Adrenal gland (tissue), 5 donors: ENCODE measurements around the gene CCL24.

ENCODE experiments used
- POLR2A ChIP-seq, 2 donors: fragments of 450-650 bp; IDR thresholded peaks; one replicate each; pipeline ENCODE4 v1.6.1; 2017; ENCODE audit warnings: antibody characterized with exemption in 2 of 2, mild to moderate bottlenecking in 2 of 2, moderate library complexity in 1 of 2
- TF ChIP-seq, protein P1 (sequence below), 6 experiments: fragments of 450-650 bp in 4 of 6; fragments of 200-600 bp in 2 of 6; sonication (generic) in 1 of 6; IDR thresholded peaks; 1 replicate in 5 of 6; 2 replicates in 1 of 6; pipeline versions ENCODE4 v1.5.1 to v1.8.0; 2016 to 2021; ENCODE audit warnings: antibody characterized with exemption in 6 of 6, mild to moderate bottlenecking in 2 of 6, moderate library complexity in 1 of 6
- donor health status: DM: no; HTN: no; CAD: no.

DNA sequence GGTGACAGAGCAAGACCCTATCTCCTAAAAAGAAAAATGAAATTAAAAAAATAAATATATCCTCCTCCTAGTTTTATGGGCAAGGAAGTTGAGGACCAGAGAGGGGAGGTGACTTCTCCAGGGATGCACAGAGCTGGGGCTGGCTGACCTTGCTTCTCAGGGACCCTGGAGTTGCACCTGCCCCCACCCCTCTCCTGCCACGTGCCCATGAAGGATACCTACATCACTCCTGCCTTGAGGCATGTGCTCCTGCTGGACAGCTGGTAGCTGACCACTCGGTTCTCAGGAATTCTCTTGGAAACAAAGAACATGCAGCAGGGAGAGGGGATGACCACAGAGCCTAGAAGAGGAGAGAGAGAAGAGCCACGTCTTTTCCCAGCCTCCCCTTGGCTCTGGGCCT is 522 bp downstream of the CCL24 start:
- TF ChIP-seq, protein P1, sequence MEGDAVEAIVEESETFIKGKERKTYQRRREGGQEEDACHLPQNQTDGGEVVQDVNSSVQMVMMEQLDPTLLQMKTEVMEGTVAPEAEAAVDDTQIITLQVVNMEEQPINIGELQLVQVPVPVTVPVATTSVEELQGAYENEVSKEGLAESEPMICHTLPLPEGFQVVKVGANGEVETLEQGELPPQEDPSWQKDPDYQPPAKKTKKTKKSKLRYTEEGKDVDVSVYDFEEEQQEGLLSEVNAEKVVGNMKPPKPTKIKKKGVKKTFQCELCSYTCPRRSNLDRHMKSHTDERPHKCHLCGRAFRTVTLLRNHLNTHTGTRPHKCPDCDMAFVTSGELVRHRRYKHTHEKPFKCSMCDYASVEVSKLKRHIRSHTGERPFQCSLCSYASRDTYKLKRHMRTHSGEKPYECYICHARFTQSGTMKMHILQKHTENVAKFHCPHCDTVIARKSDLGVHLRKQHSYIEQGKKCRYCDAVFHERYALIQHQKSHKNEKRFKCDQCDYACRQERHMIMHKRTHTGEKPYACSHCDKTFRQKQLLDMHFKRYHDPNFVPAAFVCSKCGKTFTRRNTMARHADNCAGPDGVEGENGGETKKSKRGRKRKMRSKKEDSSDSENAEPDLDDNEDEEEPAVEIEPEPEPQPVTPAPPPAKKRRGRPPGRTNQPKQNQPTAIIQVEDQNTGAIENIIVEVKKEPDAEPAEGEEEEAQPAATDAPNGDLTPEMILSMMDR (IDR thresholded peaks at IDR 0.05), result no peak
- no peak for TF ChIP-seq POLR2A (IDR thresholded peaks at IDR 0.05)
